Naive thymus-derived CD8-positive, alpha-beta T cell (primary cell): ENCODE results near the gene LIN52. TPM values are rescaled to one million over a fixed set of nuclear protein-coding genes. Genes with fewer than 3 reads are reported as not detected.

ENCODE experiments used
- ATAC-seq, 2 donors: fragments of 150-1000 bp; cut with Tn5 transposase in 1 of 2; sonication (Bioruptor Pico), chemical (Tn5 transposase) in 1 of 2; 1 replicate in 1 of 2; 2 replicates in 1 of 2; pipeline ENCODE4 v1.10.0; 2021; ENCODE audit warnings: mild to moderate bottlenecking in 2 of 2, moderate library complexity in 2 of 2
- POLR2A ChIA-PET: fragments of 350-600 bp; sonication (Branson Sonifier 250); formaldehyde crosslinking; loops from one replicate; lab custom pipeline; 2021; ENCODE audit warnings: antibody characterized with exemption; lab: Charles Lee
- DNase-seq, 10 donors: peaks; one replicate each; pipeline versions ENCODE4 v3.0.0 to v3.0.0-alpha.2; 2020 to 2022
- H3K27ac Mint-ChIP-seq, 10 donors: one replicate each; pipeline ENCODE4 v1.8.0; 2020 to 2022; ENCODE audit warnings: mild to moderate bottlenecking in 10 of 10, mixed read lengths in 10 of 10, moderate library complexity in 4 of 10, inconsistent platforms in 1 of 10
- H3K27me3 Mint-ChIP-seq, 5 donors: one replicate each; pipeline ENCODE4 v1.8.0; 2021 to 2022; ENCODE audit warnings: mixed read lengths in 5 of 5
- H3K36me3 Mint-ChIP-seq, 3 donors: one replicate each; pipeline ENCODE4 v1.8.0; 2020 to 2022; ENCODE audit warnings: mixed read lengths in 3 of 3, mild to moderate bottlenecking in 2 of 3, inconsistent platforms in 1 of 3
- H3K4me1 Mint-ChIP-seq, 4 donors: one replicate each; pipeline ENCODE4 v1.8.0; 2021 to 2022; ENCODE audit warnings: mixed read lengths in 4 of 4
- H3K4me3 Mint-ChIP-seq, 10 donors: one replicate each; pipeline ENCODE4 v1.8.0; 2020 to 2022; ENCODE audit warnings: mild to moderate bottlenecking in 10 of 10, mixed read lengths in 10 of 10, moderate library complexity in 6 of 10, inconsistent platforms in 1 of 10
- H3K9me3 Mint-ChIP-seq, 9 donors: one replicate each; pipeline ENCODE4 v1.8.0; 2020 to 2022; ENCODE audit warnings: mixed read lengths in 9 of 9, mild to moderate bottlenecking in 3 of 9, inconsistent platforms in 1 of 9, moderate library complexity in 1 of 9
- polyA plus RNA-seq, 3 donors: library from polyadenylated mRNA; unstranded; fragments of 300-500 nt; fragmentation: Illumina TruSeq; gene quantifications; one replicate each; pipeline ENCODE4 v1.2.3, GENCODE V29; 2021
- total RNA-seq, 8 experiments: library from RNA in 2 of 8; stranded (reverse) in 2 of 8; gene quantifications; one replicate each; pipeline ENCODE4 v1.2.3 and lab custom pipeline; 2021 to 2026

LIN52 gene, protein sequence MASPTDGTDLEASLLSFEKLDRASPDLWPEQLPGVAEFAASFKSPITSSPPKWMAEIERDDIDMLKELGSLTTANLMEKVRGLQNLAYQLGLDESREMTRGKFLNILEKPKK
- 10 to 100 TPM in 1 of 2 experiments, 1 to 10 TPM in 1; 9.6 to 11.1 TPM for total RNA-seq
- polyA plus RNA-seq = 10 to 100 TPM in 2 of 3 donors, 1 to 10 TPM in 1; 9.5 to 16.1 (median 13.6) TPM
- total RNA-seq (lab: John Stamatoyannopoulos, UW) = 7.4 to 24.6 (median 19.1) reads per million in 6 experiments

DNA sequence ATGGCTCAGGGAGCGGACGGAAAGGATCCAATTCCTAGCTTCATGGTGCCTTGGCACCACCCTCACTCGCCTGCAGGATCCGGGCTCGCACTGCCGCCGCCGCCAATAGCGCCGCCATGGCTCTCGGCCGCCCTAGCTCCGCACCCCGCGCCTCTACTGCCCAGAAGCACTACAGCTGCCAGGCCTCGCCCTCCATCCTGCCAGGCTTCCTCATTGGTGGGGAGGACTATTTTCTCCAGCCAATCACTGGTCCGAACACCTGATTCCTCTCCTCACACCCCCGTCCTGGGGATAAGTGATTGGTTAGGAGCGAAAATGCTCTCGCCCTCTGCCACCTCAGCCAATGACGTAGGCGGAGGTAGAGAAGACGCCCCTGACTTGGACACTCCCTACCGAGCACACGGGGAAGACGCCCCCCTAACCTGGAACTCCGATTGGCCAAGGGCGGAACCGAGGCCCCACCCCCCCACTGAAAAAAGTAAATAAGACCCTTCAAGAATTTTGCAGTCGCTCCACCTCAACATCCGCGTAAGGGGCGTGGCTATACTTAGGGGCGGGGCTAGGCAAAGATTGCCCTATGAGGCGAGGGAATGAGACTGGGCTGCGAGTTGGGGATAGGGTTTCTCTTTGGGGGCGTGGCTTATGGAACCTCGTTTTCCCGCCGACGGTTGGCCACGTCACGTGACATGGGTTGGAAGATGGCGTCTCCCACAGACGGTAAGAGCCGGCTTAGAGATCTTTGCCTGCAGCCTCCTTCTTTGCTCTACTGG lies at the start of gene LIN52, which contains the start of gene ALDH6A1:
TSS of gene LIN52 (plus strand) at position 680 of the 770 bp plus-strand sequence. CDS start at position 699, 19 bp downstream.
TSS of gene ALDH6A1 (minus strand) at position 177 of the 770 bp plus-strand sequence. CDS start at position 118, 59 bp downstream.
- H3K27ac Mint-ChIP-seq = peak within 1 kb of the TSS; percentile 94 to 99 (median 96)
- H3K36me3 Mint-ChIP-seq = peaks cover 0 to 7% (median 0%) of the 10 kb centered on the region in 3 donors
- ATAC-seq (peak; percentile 89 to 91), DNase-seq (peak; percentile 95 to 100 (median 100))
- H3K27me3 Mint-ChIP-seq = peaks cover 0 to 2% (median 0%) of the 10 kb centered on the region in 5 donors
- H3K9me3 Mint-ChIP-seq = no peaks in the 10 kb centered on the region
- H3K4me1 Mint-ChIP-seq = peaks cover 24 to 51% (median 38%) of the 10 kb centered on the region in 4 donors
- POLR2A ChIA-PET = interaction anchor here (0.5 to 2.1 kb wide), 5 partner anchors 65 to 1026 kb away, joined by 3 to 6 read pairs (median 3); partner anchors contain the start of genes BBOF1, ENTPD5, RBM25 and ZNF410
- peak within 1 kb of the TSS; percentile 87 to 100 (median 99) for H3K4me3 Mint-ChIP-seq

DNA sequence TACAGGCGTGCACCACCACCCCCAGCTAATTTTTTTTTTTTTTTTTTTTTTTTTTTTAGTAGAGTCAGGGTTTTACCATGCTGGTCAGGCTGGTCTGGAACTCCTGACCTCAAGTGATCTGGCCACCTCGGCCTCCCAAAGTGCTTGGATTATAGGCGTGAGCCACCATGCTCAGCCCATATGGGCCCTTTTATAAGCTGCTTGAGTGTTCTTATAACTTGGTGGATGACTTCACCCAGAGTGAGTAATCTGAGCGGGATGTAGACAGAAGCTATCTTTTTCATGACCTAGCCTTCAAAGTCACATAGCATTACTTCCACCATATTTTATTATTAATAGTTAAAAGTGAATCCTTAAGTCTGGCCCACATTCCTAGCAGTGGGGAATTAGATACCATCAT lies 49.2 kb upstream of the LIN52 start:
- H3K27ac Mint-ChIP-seq = no peak overlapping the region
- peaks cover 0 to 1% (median 0%) of the 10 kb centered on the region in 3 donors for H3K36me3 Mint-ChIP-seq
- DNase-seq (no peak), ATAC-seq (no peak)
- H3K4me3 Mint-ChIP-seq = no peak overlapping the region
- H3K4me1 Mint-ChIP-seq = no peaks in the 10 kb centered on the region
- H3K27me3 Mint-ChIP-seq = no peaks in the 10 kb centered on the region
- no peaks in the 10 kb centered on the region for H3K9me3 Mint-ChIP-seq
- POLR2A ChIA-PET = interaction anchor here (0.6 kb wide), 1 partner anchor 291 kb away, joined by 3 read pairs; no protein-coding TSS in a partner anchor

DNA sequence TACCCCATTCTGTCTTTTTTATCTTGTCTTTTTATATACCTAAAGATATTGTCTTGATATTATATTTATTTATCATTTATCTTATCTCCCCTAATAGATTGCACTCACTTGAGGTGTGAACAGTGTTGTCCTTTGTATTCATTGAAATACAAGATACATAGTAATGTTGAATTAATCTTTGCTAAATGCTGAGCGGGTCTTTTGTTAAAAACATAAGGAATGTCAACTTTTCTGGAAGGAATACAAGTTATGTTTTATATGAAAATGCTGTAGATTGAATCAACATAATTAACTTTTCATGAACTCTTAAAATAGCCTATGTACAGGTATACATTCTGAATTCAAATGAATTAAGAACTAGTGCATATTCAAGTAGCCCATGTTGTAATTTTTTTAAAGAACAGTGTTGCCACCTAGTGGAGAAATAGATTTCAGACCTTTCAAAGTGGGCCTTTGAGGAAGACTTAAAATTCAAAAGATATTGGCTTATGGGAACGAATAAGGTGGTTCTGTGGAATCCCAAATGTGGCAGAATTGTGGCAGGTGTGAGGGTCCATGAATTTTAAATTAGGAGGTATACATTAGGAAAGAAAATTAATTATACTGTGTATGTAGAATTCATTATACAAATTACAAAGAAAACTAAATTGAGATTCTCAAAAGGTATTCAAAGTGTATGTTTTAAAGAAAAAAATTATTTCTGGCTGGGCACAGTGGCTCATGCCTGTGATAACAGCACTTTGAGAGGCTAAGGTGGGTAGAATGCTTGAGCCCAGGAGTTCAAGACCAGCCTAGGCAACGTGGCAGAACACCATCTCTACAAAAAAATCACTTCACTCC lies 46.5 kb upstream of the LIN52 start:
- no peaks in the 10 kb centered on the region for H3K4me1 Mint-ChIP-seq
- DNase-seq = peak in 4 of 10 donors; percentile 8 to 59 (median 48)
- ATAC-seq = peak; percentile 46 to 63
- H3K27me3 Mint-ChIP-seq = no peaks in the 10 kb centered on the region
- H3K27ac Mint-ChIP-seq = no peak overlapping the region
- POLR2A ChIA-PET = no interaction called here
- H3K9me3 Mint-ChIP-seq = no peaks in the 10 kb centered on the region
- H3K36me3 Mint-ChIP-seq = peaks cover 0 to 4% (median 1%) of the 10 kb centered on the region in 3 donors
- H3K4me3 Mint-ChIP-seq = no peak overlapping the region

DNA sequence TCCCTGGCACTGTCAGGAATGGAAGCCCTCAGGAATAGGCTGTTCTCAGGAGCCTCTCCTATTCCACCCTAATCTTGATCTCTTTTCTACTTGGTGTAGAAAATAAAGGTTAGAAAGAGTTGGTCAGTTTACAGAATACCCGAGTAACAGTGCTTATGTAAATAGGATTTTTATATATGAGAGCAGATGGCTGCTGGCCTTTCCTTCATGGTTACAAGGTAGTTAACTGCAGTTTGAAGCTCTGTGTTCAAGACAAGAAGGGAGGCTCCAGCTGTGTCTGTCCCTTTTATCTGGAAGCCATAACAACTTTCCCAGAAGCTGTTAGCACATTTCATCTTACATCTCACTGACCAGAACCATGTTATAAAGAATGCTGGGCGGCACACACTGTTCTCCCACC lies 42.5 kb upstream of the LIN52 start:
- Mint-ChIP-seq H3K27me3 (no peaks in the 10 kb centered on the region), H3K36me3 (peaks cover 0 to 7% (median 5%) of the 10 kb centered on the region in 3 donors), H3K4me1 (no peaks in the 10 kb centered on the region), H3K27ac (peak overlapping the region in 2 of 10 donors; percentile 15 to 50), H3K9me3 (no peaks in the 10 kb centered on the region), H3K4me3 (no peak overlapping the region)
- DNase-seq = no peak
- POLR2A ChIA-PET = no interaction called here
- no peak for ATAC-seq

DNA sequence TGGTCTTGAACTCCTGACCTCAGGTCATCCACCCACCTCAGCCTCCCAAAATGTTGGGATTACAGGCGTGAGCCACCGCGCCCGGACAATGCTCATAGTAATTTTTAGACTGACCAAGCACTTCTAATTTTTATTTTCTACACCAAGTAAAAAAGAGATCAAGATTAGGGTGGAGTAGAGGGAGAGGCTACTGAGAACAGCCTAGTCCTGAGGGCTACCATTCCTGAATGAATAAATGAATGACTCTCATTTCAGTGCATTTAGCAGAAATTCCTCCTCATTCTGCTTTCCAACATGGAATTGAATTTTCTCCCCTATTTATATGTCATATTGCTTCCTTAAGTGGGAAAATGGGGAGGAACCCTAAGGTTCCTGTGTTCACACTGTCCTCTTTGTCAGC lies 39.2 kb upstream of the LIN52 start:
- DNase-seq (no peak), ATAC-seq (no peak)
- peaks cover 0 to 9% (median 4%) of the 10 kb centered on the region in 3 donors for H3K36me3 Mint-ChIP-seq
- no peak overlapping the region for H3K27ac Mint-ChIP-seq
- POLR2A ChIA-PET = no interaction called here
- H3K4me1 Mint-ChIP-seq = peaks cover 0 to 4% (median 0%) of the 10 kb centered on the region in 4 donors
- H3K4me3 Mint-ChIP-seq = no peak overlapping the region
- H3K9me3 Mint-ChIP-seq = no peaks in the 10 kb centered on the region
- H3K27me3 Mint-ChIP-seq = no peaks in the 10 kb centered on the region

DNA sequence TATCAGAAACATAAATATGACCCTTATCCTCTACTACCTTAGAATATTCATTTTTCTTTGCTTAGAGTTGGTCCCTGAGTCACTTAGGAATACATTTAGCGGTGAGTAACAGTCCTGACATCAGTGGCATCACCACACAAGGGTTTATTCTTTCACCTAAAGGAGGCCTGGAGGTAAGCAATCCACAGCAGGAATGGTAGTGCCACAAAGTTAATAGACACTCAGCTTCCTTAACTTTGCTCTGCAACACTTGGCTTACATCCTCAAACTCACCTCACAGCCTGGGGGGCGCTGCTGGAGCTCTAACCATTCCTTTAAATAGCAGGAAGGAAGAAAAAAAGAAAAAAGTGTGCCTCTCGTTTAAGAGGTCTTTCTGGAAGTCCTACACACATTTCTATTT lies 36.5 kb upstream of the LIN52 start:
- H3K36me3 Mint-ChIP-seq = peaks cover 0 to 6% (median 4%) of the 10 kb centered on the region in 3 donors
- no peaks in the 10 kb centered on the region for H3K9me3 Mint-ChIP-seq
- H3K4me3 Mint-ChIP-seq = no peak overlapping the region
- peaks cover 0 to 4% (median 0%) of the 10 kb centered on the region in 4 donors for H3K4me1 Mint-ChIP-seq
- DNase-seq (no peak), ATAC-seq (no peak)
- H3K27ac Mint-ChIP-seq = peak overlapping the region in 1 of 10 donors; percentile 25
- POLR2A ChIA-PET = no interaction called here
- H3K27me3 Mint-ChIP-seq = no peaks in the 10 kb centered on the region

DNA sequence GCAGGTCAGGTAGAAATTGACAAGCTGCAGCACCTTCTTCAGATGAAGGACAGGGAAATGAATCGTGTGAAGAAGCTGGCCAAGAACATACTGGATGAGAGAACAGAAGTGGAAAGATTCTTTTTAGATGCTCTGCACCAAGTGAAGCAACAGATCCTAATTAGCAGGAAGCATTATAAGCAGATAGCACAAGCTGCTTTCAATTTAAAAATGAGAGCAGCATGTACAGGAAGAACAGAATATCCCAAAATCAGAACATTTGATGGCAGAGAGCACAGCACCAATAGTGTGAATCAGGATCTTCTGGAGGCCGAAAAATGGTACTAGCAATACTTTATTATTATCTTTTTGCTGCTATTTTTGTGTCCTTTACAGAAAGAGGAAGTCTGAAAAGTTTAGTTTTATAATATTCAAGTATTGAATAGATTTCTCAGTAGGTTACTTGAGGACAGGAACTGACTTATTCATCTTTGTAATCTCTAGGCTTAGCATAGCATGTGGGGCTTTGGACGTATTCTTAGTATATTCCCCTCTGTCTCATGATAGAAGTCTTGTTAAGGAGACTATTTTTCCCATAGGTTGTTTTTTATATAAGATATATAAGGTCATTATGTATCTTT lies 34.8 kb upstream of the LIN52 start:
- POLR2A ChIA-PET = no interaction called here

DNA sequence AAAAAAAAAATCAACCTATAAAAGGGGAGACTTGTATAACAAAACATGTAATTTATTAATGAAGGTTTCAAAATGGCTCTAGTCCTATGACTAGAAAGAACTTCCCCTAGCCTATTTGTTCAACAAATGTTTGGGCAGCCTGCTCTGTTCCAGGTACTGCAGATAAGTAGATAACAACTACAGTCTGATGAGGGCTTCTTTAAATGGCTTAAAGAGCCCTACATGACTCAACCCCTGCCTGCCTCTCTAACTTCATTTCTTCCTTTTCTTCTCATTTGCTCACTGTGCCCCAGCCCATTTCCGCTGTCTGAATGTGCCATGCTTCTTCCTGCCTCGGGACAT lies 22.0 kb upstream of the LIN52 start:
- no peak overlapping the region for H3K27ac Mint-ChIP-seq
- ATAC-seq (no peak), DNase-seq (no peak)
- no peaks in the 10 kb centered on the region for H3K27me3 Mint-ChIP-seq
- H3K4me1 Mint-ChIP-seq = no peaks in the 10 kb centered on the region
- no peaks in the 10 kb centered on the region for H3K9me3 Mint-ChIP-seq
- H3K36me3 Mint-ChIP-seq = peaks cover 0 to 94% (median 31%) of the 10 kb centered on the region in 3 donors
- POLR2A ChIA-PET = interaction anchor here (0.7 kb wide), 1 partner anchor 177 kb away, joined by 3 read pairs; no protein-coding TSS in a partner anchor
- no peak overlapping the region for H3K4me3 Mint-ChIP-seq

More for the DNA sequence above, 34.8 kb upstream of the LIN52 start:
- Mint-ChIP-seq H3K4me3 (no peak overlapping the region), H3K4me1 (peaks cover 0 to 4% (median 0%) of the 10 kb centered on the region in 4 donors), H3K27me3 (no peaks in the 10 kb centered on the region), H3K9me3 (no peaks in the 10 kb centered on the region), H3K27ac (peak overlapping the region in 1 of 10 donors; percentile 9), H3K36me3 (peaks cover 0 to 6% (median 4%) of the 10 kb centered on the region in 3 donors)
- no peak for DNase-seq
- no peak for ATAC-seq

DNA sequence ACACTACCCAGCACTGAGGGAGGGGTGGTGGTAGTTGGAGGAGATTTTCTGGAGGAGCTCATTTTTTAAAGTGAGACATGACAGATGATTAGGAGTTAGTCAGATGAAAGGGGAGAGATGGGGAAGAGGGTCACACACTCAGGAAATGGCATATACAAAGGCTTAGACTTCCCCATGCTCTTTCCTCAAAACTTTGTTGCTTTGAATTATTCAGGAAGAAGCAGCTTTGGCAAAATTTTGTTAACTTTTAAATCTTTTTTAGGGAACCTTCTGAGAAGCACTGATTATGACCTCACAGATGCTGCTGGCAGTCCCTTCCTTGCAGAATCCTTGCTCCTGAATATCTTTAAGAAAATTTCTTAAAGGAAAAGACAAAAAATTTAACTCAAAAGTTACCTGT lies 20.3 kb upstream of the LIN52 start:
- H3K9me3 Mint-ChIP-seq = no peaks in the 10 kb centered on the region
- DNase-seq (no peak), ATAC-seq (no peak)
- POLR2A ChIA-PET = interaction anchor here (1.0 kb wide), 1 partner anchor 9 kb away, joined by 3 read pairs; no protein-coding TSS in a partner anchor
- no peaks in the 10 kb centered on the region for H3K27me3 Mint-ChIP-seq
- H3K27ac Mint-ChIP-seq = no peak overlapping the region
- H3K4me1 Mint-ChIP-seq = no peaks in the 10 kb centered on the region
- H3K36me3 Mint-ChIP-seq = peaks cover 0 to 91% (median 33%) of the 10 kb centered on the region in 3 donors
- no peak overlapping the region for H3K4me3 Mint-ChIP-seq

DNA sequence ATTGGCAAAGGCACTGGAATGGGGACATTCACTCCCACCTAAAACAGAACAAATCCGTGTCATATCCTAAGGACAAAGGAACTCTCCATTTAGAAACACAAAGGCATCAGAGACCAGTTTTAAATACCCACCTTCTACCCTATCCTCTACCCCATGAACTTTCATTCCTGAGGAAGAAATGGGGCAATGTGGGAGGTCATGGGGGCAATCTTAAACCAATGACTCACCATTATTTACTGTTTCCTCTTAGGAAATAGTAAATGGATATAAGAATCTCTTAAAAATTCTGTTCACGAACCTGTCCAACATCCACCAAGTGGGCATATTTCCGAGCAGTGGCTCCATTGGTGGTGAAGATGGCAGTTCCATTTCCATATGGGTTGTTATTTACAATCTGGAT lies 19.9 kb upstream of the LIN52 start:
- no peak overlapping the region for H3K27ac Mint-ChIP-seq
- no peak for ATAC-seq
- POLR2A ChIA-PET = interaction anchor here (1.0 kb wide), 1 partner anchor 8 kb away, joined by 3 read pairs; no protein-coding TSS in a partner anchor
- no peaks in the 10 kb centered on the region for H3K4me1 Mint-ChIP-seq
- H3K36me3 Mint-ChIP-seq = peaks cover 0 to 90% (median 33%) of the 10 kb centered on the region in 3 donors
- H3K4me3 Mint-ChIP-seq = no peak overlapping the region
- no peaks in the 10 kb centered on the region for H3K9me3 Mint-ChIP-seq
- no peak for DNase-seq
- H3K27me3 Mint-ChIP-seq = no peaks in the 10 kb centered on the region

DNA sequence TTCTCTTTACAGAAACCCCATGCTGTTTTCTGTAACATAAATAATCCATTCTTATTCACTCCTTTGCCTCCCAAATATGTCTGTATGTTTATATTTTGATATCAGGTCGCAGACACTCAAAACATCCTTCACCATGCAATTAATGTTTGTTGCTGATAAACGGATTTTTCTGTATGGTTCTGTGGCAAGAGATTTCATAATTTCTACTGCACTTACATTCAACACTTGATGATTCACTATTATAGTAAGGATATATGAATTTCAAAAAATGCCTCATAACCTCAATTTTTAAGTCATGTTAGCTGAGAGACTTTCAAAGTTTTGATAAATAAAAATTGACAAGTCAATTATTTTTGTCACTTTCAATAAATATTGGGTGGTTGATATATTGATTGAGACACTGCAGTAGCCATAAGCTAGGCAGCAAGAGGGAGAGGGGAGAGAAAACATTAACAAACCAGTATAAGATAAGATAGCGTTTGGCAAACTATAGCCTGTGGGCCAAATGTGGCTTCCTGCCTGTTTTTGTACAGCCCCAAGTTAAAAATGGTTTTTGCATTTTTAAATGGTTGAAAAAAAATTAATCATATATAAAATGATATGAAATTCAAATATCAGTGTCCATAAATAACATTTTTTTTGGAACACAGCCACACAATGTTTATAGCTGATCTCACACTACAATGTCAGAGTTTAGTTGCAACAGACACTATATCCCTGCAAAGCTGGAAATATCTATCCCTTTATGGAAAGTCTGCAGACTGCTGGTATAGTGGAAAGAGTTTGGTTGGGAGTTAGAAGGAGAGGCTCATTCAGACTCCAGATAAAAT lies 18.8 kb upstream of the LIN52 start:
- H3K27me3 Mint-ChIP-seq = no peaks in the 10 kb centered on the region
- H3K4me3 Mint-ChIP-seq = no peak overlapping the region
- POLR2A ChIA-PET = no interaction called here
- ATAC-seq (no peak), DNase-seq (no peak)
- peaks cover 0 to 90% (median 31%) of the 10 kb centered on the region in 3 donors for H3K36me3 Mint-ChIP-seq
- H3K9me3 Mint-ChIP-seq = no peaks in the 10 kb centered on the region
- H3K27ac Mint-ChIP-seq = no peak overlapping the region
- H3K4me1 Mint-ChIP-seq = no peaks in the 10 kb centered on the region
